Adrenal gland (tissue), 5 donors: ENCODE data around the gene NDUFV3.

ENCODE experiments used
- POLR2A ChIP-seq, 2 donors: fragments of 450-650 bp; IDR thresholded peaks; one replicate each; pipeline ENCODE4 v1.6.1; 2017; ENCODE audit warnings: antibody characterized with exemption in 2 of 2, mild to moderate bottlenecking in 2 of 2, moderate library complexity in 1 of 2
- TF ChIP-seq, protein P1 (sequence below), 6 experiments: fragments of 450-650 bp in 4 of 6; fragments of 200-600 bp in 2 of 6; sonication (generic) in 1 of 6; IDR thresholded peaks; 1 replicate in 5 of 6; 2 replicates in 1 of 6; pipeline versions ENCODE4 v1.5.1 to v1.8.0; 2016 to 2021; ENCODE audit warnings: antibody characterized with exemption in 6 of 6, mild to moderate bottlenecking in 2 of 6, moderate library complexity in 1 of 6
- donor health status: DM: no; HTN: no; CAD: no.

DNA sequence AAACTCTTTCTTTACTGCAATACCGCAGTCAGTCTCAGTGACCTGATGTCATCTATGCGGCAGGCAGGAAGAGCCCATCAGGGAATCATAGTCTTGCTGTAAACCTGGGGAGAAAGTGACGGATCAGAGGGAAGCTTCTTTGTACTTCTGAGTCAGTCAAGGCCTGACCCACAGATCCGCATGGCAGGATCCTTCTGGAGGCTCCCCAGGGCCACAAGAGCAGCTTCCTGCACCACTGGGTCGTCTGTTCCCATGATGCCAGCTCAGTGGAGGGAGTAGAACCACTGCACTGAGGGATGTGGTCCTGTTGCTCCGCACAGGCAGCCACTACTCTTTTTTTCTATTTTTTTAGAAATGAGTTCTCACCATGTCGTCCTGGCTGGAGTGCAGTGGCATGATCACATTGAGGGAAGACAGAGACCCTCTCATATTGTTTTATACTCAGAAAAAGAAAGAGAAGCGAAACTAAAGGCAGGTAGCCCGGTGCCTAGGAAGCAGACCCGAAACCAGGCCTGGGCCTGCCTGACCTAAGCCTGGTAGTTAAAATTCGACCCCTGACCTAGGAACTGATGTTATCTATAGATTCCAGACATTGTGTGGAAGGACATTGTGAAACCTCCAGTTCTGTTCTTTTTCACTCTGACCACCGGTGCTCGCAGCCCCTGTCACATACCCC lies 38.6 kb downstream of the NDUFV3 start:
- TF ChIP-seq, protein P1, sequence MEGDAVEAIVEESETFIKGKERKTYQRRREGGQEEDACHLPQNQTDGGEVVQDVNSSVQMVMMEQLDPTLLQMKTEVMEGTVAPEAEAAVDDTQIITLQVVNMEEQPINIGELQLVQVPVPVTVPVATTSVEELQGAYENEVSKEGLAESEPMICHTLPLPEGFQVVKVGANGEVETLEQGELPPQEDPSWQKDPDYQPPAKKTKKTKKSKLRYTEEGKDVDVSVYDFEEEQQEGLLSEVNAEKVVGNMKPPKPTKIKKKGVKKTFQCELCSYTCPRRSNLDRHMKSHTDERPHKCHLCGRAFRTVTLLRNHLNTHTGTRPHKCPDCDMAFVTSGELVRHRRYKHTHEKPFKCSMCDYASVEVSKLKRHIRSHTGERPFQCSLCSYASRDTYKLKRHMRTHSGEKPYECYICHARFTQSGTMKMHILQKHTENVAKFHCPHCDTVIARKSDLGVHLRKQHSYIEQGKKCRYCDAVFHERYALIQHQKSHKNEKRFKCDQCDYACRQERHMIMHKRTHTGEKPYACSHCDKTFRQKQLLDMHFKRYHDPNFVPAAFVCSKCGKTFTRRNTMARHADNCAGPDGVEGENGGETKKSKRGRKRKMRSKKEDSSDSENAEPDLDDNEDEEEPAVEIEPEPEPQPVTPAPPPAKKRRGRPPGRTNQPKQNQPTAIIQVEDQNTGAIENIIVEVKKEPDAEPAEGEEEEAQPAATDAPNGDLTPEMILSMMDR (IDR thresholded peaks at IDR 0.05), result no peak
- no peak for TF ChIP-seq POLR2A (IDR thresholded peaks at IDR 0.05)
